Ishikawa (cell line): ENCODE measurements around the gene PYCR2.

Experiments
- CEBPB ChIP-seq: IDR thresholded peaks from 2 replicates; pipeline ENCODE4 v1.6.1; 2012
- CREB1 ChIP-seq: IDR thresholded peaks from 2 replicates; pipeline ENCODE4 v1.6.1; 2012; ENCODE audit warnings: low read depth
- EGR1 ChIP-seq: IDR thresholded peaks from 2 replicates; pipeline ENCODE4 v1.6.1; 2012
- EP300 ChIP-seq: IDR thresholded peaks from 2 replicates; pipeline ENCODE4 v1.6.1; 2012; ENCODE audit warnings: borderline replicate concordance
- FOXM1 ChIP-seq: IDR thresholded peaks from 2 replicates; pipeline ENCODE4 v1.6.1; 2012; ENCODE audit warnings: low read depth, borderline replicate concordance
- MAX ChIP-seq: IDR thresholded peaks from 2 replicates; pipeline ENCODE4 v1.6.1; 2012
- NFIC ChIP-seq: IDR thresholded peaks from 2 replicates; pipeline ENCODE4 v1.6.1; 2012
- RAD21 ChIP-seq: IDR thresholded peaks from 2 replicates; pipeline ENCODE4 v1.6.1; 2012; ENCODE audit warnings: low read depth
- REST ChIP-seq: IDR thresholded peaks from 2 replicates; pipeline ENCODE4 v1.6.1; 2012; ENCODE audit warnings: low read depth, mild to moderate bottlenecking
- TAF1 ChIP-seq: IDR thresholded peaks from 2 replicates; pipeline ENCODE4 v1.6.1; 2012; ENCODE audit warnings: low read depth, mild to moderate bottlenecking
- TCF12 ChIP-seq: IDR thresholded peaks from 2 replicates; pipeline ENCODE4 v1.6.1; 2012; ENCODE audit warnings: low read depth
- TEAD4 ChIP-seq: IDR thresholded peaks from 2 replicates; pipeline ENCODE4 v1.6.1; 2012
- USF1 ChIP-seq: IDR thresholded peaks from 2 replicates; pipeline ENCODE4 v1.6.1; 2012
- YY1 ChIP-seq: IDR thresholded peaks from 2 replicates; pipeline ENCODE4 v1.6.1; 2012; ENCODE audit warnings: low read depth
- ZBTB7A ChIP-seq: IDR thresholded peaks from 2 replicates; pipeline ENCODE4 v1.6.1; 2012; ENCODE audit warnings: low read depth

The PYCR2 gene

GRCh38 chr1:225921734-225922709 lies 2.0 kb downstream of the PYCR2 start:
- TF ChIP-seq NFIC (peak; percentile 55), TEAD4 (peak; percentile 36; the same call in 1 of the 2 replicates), EGR1 (no peak)

- TF ChIP-seq MAX (no peak), EGR1 (no peak), TEAD4 (no peak), TAF1 (no peak), USF1 (no peak), CREB1 (no peak), NFIC (no peak), TCF12 (no peak), EP300 (no peak), FOXM1 (no peak), YY1 (no peak), ZBTB7A (no peak), CEBPB (no peak)
These were observed 4.1 kb downstream of the PYCR2 start for GRCh38 chr1:225919906-225920305.

GRCh38 chr1:225918280-225918679 lies 5.8 kb downstream of the PYCR2 start:
- TF ChIP-seq NFIC: no peak
- no peak for TF ChIP-seq ZBTB7A
- no peak for TF ChIP-seq TAF1
- no peak for TF ChIP-seq TEAD4
- TF ChIP-seq EP300: no peak
- no peak for TF ChIP-seq CEBPB
- no peak for TF ChIP-seq CREB1
- TF ChIP-seq USF1: no peak
- no peak for TF ChIP-seq REST
- no peak for TF ChIP-seq MAX
- no peak for TF ChIP-seq RAD21
- no peak for TF ChIP-seq YY1
- TF ChIP-seq TCF12: no peak
- TF ChIP-seq EGR1: no peak

GRCh38 chr1:225917536-225917935 lies 6.5 kb downstream of the PYCR2 start:
- TF ChIP-seq USF1 (no peak), TEAD4 (no peak), CREB1 (no peak), YY1 (no peak), MAX (no peak), CEBPB (no peak), TAF1 (no peak), FOXM1 (no peak), RAD21 (no peak), REST (no peak), EP300 (no peak), TCF12 (no peak)

GRCh38 chr1:225917101-225917500 lies 6.9 kb downstream of the PYCR2 start:
- TF ChIP-seq ZBTB7A: no peak
- no peak for TF ChIP-seq MAX
